ENCODE measurements around the gene CRLF1.

DNA sequence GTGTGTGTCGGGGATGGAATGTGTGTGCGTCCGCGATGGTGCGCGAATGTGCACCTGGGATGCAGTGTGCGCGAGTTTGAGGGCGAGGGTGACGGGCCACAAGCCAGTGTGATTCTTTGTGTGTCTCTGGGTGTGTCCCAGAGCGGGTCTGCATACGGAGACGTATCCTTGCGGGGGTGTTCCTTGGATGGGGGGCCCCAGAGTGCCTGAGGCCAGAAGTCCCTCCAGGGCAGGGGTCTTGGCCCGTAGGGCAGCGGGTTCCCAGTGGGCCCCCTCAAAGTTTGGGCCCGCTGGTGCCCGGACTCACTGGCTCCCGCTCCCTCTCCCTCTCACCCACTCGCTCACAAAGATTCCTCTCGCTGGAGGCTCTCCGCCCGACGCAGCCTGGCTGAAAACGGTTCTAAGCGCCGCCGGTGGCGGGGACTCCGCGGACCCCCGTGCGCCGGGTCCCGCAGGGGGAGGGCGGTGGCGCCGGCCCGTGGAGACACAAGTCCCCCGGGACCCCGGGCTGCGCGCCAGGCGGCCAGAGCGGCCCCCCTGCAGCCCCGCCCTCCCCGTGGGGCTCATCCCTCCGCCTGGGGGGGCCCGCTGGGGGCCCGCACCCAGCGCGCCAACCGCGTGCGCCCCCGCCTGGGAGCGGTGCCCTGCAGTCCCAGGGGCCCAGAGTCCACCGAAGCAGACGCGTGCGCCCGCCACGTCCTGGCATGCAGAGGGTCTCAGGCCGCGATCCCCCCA lies 886 bp downstream of the CRLF1 start:
- TF ChIP-seq EZH2 (IDR thresholded peaks at IDR 0.05; ENCODE audit: borderline replicate concordance, insufficient read depth, low read depth, low read length, poor library complexity, severe bottlenecking): no peak
- TF ChIP-seq, protein P1, sequence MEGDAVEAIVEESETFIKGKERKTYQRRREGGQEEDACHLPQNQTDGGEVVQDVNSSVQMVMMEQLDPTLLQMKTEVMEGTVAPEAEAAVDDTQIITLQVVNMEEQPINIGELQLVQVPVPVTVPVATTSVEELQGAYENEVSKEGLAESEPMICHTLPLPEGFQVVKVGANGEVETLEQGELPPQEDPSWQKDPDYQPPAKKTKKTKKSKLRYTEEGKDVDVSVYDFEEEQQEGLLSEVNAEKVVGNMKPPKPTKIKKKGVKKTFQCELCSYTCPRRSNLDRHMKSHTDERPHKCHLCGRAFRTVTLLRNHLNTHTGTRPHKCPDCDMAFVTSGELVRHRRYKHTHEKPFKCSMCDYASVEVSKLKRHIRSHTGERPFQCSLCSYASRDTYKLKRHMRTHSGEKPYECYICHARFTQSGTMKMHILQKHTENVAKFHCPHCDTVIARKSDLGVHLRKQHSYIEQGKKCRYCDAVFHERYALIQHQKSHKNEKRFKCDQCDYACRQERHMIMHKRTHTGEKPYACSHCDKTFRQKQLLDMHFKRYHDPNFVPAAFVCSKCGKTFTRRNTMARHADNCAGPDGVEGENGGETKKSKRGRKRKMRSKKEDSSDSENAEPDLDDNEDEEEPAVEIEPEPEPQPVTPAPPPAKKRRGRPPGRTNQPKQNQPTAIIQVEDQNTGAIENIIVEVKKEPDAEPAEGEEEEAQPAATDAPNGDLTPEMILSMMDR (IDR thresholded peaks at IDR 0.05): no peak

All from B cell (primary cell).